Measurements from ENCODE around the gene EFCAB10.
A peak's percentile ranks its signal among the peaks of the same experiment; 100 is the strongest.

The EFCAB10 gene, protein sequence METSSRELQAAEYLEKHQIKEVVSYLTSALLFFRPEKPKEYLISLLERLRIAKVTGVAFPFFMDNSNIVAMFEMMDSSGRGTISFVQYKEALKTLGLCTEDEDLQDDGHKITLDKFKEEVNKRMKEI

DNA sequence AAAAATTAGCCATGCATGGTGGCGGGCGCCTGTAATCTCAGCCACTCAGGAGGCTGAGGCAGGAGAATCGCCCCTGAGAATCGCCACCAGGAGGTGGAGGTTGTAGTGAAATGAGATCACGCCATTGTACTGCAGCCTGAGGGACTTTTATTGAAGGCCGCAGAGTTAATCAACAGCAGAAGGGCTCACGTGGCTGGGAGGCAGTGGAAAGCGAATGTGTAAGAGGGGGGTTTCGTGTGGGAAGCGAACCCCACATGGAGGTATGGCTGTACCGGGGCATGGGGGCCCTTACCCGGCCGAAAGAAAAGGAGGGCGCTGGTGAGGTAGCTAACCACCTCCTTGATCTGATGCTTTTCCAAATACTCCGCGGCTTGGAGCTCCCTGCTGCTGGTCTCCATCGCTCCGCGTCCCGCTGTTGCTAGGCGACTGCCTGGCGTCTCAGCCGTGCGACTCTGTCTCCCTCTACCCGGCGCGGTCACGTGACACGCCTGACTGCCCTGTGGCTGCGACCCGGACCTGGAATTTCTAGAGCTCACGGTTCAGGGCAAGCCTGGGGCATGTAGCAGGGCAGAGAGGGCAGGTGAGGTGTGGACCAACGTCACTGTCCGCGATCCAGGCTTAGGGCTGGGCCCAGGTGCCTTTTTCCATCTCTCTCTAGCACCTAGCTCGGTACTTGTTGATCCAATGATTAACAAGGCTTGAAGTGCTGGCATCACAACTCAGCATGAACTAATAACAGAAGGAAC, at the start of gene EFCAB10:
TSS of gene EFCAB10 (minus strand) at position 428 of the 746 bp plus-strand sequence. CDS start at position 398, 30 bp downstream.
- DNase-seq (ENCODE audit: low spot score) = peak; percentile 59

DNA sequence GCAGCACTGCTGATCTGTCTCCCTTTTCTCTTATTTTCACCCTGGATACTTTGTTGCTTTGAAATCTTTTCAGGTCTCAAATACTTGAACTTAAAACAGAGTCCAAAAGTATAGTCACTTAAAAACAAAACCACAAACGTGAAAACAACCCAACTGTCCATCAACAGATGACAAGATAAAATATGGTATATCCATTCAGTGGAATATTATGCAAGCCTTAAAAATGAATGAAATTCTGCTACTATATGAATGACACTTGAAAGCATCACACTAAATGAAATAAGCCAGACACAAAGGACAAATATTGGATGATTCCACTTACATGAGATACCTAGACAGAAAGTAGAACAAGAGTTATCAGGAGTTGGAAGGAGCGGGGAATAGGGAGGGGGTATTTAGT, 44.7 kb upstream of the EFCAB10 start:
- DNase-seq (ENCODE audit: low spot score) = no peak

DNA sequence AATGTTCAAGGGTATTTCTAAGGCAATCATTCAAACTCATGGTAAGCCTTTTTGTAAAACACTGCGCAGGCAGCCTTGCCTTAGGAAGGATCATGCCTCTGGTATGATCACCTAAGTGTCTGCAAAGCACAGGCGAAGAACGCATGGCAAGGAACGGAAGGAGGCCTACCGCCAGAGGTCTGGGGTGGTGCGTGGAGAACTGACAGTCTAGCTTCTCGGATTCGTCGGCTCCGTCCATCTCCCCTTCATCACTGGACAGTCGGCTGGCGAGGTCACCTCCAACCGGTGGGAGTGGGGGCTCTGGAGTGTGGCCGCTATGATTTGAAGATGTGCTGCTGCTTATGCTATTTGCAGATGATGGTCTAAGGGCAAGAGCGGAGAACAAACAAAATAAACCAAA, 42.6 kb upstream of the EFCAB10 start:
- no peak for DNase-seq (ENCODE audit: low spot score)

DNA sequence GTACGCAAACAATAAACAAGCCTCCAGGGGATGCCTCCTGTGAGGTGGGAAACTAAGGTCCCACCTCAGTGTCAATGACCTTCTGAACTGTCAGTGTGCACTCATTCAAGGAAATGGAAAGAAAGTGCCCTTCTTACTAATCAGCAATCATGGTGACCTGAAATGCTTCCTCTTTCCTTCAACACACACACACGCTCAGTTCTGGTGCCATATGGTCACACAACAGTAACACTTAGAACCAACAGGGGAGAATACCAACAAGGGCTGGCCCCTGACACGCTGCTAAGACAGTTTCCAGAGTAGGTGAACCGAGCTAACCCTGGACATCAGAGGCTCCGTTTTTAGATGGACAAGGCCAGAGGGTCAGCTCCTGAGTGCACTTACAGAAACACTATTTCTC, 42.1 kb upstream of the EFCAB10 start:
- no peak for DNase-seq (ENCODE audit: low spot score)

DNA sequence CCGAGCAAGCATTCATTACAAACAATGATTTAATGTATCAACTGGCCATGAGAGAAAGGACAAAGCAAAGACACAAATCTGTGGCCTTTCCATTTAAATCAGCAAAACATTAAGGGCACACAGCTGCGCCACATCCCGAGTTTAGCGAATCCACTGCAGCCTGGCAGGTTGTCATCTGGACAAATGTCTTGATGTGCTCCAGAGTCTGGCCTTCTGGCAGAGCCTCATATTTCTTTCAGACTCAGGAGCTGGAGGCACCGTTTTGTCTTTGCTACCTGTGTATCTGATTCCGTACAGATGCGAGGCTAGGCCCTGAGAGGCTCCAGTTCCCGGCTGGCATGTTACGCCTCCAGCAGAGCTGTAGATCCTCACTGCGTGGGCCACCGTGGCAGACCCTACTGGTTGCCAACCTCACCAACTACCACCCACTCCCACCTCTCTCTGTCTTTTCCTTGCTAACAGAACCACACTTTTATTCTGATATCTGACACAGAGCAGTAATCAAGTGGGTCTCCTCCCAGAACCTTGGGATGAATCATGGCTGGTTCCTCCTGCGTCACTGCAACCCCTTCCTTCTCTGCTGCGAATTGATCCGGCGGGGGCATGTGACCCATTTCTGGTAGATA, 40.9 kb upstream of the EFCAB10 start:
- DNase-seq (ENCODE audit: low spot score) = no peak

DNA sequence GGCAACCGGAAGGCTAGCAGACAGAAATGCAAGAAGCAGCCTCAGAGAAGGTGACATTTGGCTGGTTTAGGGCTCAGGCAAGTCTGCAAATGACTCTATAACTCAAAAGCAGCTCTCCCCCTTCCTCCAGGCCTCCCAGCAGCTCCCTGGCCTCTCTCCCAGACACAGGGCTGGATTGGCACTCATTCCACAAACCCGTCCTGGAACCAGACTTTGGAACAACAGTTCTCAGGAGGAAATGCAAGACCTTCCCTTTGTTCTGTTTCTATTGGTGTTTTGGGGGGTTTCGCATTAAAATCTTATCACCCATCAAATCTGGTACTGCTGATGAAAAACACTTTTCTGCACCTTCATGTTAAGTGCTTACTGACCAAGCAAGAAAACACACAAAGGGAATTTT, 40.3 kb upstream of the EFCAB10 start:
- DNase-seq (ENCODE audit: low spot score) = no peak

DNA sequence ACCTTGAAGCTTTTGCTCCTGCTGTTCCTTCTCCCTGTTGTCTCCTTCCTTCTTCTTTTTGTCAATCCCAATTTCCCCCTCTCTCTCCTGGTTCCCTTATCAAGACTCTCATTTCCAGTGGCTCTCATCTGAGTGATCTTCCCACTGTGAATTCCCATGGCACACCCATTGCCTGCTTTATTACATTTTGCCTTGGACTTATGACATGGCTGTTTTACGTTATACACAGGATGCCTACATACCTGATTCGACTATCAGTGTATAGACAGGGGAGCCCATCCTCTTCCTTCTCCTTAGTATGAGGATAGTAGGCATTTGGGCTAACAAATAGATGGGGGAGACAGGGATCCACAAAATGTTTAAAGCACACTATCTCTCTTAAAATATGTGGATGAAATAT, 39.9 kb upstream of the EFCAB10 start:
- no peak for DNase-seq (ENCODE audit: low spot score)

DNA sequence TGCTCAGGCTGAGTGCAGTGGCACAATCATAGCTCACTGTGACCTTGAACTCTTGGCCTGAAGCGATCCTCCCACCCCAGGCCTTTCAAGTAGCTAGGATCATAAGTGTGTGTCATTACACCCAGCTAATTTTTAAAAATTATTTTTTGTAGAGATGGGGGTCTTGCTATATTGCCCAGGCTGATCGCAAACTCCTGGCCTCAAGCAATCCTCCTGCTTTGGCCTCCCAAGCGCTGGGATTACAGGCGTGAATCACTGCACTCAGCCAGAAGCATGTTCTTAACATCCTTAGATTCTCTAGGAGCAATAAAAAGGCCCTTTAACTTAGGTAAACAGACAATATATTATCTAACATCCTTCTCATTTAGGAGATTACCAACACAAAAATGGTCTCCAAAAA, 38.3 kb upstream of the EFCAB10 start:
- no peak for DNase-seq (ENCODE audit: low spot score)

DNA sequence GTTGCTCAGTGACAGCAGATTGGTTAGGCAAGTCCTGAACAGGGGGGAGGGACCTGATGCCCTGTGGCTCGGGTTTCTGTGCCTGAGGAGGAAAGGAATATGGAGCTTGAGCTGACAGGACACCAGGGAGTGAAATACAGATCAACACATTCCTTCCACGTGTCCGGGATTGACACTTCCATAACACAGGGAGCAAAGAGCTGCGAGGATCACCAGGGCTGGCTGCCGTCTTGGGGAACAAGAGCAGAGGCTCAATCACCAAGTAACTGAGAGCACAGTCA, 36.7 kb upstream of the EFCAB10 start:
- DNase-seq (ENCODE audit: low spot score) = no peak

DNA sequence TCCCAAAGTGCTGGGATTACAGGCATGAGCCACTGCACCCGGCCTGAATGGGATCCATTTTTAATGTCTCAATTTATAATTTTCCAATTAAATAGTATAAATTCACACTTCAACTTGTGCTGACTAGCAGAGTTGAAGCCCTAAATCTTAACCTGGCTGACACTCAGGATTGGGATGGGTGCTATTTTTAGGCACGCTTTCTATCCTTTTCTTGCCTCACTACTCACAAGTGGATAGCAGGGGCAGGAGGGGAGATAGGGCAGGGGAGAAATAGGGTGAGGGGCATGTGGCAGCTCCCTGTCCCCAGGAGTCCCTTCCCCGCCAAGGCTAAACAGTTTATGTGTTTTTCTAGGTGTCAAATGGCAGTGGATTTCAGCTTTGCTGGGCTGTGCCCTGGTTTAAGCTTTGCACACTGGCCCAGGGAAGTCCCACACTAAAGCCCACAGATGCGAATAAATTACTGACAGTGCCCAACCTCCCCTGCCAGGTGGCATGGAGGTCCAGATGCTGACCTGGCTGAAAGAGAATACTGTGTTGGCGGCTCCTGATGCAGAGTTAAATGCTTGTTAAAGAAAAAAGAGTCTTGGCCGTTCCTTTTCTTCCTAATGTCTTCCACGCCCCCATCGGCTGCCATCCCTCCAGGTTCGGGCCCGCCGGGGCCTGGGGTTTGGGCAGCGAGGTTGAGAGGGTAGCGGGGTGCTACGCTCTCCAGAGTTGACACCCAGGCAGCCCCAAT, 36.2 kb upstream of the EFCAB10 start:
- DNase-seq (ENCODE audit: low spot score) = no peak

DNA sequence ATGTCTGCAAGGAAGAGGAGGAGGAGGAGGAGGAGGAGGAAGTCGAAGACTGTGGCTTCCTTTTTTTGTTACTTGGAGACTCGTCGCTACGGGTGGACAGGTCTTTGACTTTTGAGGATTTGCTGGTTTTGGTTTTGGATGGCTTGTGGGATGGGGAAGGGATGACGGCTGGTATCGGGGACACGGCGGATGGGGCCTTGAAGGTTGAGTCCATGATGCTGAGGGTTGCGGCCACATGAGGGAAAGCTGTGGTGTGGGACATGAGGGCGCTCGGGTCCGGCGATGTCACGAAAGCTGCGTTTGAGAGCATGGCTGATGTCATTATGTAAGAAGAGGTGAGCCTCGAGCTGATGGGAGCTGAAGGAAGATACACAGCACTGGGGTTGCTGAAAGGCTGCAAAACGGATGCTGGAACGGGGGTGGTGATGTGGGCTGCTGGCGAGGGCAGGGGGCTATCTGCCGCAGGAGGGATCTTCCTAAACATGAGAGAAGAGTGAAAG, 33.1 kb upstream of the EFCAB10 start:
- no peak for DNase-seq (ENCODE audit: low spot score)

DNA sequence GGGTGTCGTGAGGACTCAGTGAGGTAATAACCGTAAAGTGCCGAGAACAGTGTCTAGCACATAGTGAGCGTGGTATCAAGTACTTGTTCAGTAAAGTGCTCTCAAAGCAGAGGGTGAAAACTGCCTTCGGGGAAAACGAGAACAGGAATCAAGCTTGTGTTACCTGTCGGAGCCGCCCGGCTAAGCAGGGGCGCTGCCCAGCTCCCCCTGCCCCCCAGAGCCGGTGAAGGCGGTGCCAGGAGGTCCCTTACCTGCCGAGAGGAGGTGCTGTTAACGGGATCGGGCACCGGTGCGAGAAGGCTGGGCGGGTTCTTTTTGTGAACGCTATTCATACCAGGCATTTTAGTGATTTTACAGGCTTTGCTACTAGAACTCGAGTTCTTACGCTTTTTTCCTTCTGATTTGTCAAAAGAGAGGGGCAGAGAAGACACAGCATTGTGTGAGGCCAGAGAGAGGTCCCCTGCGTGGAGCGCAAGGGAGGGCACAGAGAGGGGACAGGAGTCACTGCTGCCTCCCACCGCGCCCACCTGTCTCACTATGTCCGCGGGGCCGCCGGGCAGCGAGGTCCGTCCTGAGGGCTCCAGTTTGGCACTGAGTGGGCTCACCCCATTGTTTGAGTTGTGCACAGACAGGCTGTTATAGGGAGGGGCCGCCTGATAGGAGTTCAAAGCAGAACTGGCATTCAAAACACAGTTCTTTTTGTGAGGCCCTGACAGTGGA, 32.5 kb upstream of the EFCAB10 start:
- no peak for DNase-seq (ENCODE audit: low spot score)

DNA sequence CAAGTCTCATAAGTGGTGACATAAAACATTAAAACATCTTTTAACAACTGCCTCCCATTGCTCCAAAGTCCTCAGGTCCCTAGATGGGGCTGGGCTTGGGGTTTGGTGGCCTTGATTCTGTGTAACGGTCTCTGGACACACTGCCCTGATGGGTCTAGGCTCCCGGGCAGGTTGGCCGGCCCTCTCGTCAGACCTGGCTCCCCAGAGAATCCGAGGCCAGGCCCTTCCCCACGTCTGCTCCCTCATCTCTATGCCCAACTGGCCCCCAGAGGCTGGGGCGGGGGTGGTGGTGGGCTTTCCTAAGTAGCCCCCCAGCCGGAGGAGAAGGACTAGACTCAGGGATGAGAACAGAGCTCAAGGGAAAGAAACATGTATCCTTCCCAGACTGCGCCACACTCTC, 31.5 kb upstream of the EFCAB10 start:
- DNase-seq (ENCODE audit: low spot score) = no peak

DNA sequence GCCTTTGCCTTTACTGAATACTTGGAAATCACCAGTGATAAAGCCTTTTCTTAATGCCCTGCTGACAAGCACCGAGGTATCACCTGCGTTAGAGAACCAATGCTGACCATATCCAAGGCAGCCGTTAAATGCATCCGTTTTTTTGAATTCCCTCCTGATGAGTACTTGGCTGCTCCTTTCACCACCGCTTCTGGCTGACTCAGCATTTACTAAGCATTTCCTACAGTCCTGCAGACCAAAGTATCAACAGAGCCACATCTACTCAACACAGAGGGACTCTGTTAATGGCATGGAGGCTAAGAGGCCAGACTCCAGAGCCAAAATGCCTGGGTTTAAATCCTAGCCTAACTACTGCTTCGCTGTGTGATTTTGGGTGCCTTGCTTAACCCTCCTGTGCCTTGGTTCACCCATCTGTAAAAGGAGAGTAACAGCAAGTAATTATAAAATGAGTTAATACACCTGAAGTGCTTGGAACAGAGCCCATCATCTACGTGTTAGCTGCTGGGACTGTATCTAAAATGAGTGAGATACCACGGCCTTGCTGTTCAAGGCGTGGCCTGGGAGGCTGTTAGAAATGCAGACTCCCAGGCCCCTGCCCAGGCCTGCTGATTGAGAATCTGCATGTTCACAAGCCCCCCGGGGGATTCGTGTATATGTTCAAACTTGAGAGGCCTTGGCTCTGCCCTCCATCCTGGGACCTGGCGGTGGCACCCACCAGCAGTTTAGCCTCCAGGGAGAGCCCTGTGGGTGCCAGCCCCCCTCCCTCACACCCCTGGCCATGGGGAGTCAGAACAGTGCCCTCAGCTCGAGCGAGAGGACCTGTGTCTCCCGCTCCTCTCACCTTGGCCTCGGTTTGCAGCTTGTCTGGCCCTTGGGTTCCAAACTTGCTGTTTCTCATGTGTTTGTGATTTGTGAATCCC, 30.8 kb upstream of the EFCAB10 start:
- DNase-seq (ENCODE audit: low spot score) = no peak

DNA sequence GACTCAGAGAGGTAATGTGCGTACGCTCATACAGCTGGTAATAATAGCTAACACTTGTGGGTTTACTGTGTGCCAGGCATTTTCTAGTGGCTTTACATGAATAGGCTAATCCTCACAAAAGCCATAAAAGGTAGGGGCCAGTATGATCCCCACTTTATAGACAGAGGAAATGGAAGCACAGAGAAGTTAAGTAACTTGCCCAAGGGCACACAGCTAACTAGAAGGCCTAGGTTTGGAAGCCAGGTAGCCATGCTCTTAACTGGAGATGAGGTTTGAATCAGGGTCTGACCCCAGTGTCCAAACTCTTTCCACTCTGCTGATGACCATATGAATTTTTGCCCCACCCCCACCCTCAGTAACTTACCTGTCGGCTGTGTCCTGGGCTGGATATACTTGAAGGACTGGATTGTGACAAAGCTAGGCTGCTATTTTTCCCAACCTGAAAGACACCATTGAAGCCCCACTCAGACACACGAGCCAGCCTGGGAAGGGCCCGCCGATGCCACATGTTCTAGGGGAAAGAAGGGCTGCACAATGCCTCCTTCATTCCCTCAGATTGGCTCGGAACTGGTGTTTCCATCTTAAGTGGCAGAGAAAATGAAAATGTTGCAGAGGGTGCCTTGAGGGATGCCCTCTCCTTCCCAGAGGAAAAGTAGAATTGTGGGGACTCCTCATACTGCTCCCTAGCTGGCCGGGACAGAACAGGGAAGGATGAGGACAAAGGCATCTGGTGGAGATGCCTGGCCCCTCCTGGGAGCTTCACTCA, 29.1 kb upstream of the EFCAB10 start:
- no peak for DNase-seq (ENCODE audit: low spot score)

DNA sequence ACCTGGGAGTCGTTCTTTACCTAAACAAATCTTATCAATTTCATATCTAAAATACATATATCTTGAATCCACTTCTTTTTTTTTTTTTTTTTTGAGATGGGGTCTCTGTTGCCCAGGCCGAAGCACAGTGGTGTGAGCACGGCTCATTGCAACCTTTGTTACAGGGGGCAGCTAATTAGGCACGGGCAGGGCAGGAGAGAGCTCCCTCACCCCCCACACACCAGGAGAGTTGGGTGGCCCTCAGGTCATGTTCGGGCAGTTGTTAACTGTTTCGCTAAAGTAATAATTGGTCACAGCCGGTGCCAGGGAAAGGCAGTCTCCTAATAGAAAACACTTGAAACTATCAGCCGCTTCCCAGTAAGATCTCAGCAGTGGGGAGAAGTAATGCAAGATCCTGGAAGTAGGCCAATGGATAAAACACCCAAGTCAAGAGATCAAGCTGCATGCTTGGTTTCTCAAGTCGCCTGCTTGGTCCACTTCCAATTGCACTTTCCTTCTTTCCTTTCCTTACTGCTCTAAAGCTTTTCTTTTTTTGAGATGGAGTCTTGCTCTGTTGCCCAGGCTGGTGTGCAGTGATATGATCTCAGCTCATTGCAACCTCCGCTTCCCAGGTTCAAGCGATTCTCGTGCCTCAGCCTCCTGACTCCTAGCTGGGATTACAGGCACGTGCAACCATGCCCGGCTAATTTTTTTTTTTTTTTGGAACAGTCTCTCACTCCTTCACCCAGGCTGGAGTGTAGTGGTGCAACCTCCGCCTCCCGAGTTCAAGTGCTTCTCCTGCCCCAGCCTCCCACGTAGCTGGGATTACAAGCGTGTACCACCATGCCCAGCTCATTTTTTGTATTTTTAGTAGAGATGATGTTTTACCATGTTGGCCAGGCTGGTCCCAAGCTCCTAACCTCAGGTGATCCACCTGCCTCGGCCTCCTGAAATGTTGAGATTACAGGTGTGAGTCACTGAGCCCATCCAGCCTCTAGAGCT, 21.3 kb upstream of the EFCAB10 start:
- DNase-seq (ENCODE audit: low spot score) = no peak

DNA sequence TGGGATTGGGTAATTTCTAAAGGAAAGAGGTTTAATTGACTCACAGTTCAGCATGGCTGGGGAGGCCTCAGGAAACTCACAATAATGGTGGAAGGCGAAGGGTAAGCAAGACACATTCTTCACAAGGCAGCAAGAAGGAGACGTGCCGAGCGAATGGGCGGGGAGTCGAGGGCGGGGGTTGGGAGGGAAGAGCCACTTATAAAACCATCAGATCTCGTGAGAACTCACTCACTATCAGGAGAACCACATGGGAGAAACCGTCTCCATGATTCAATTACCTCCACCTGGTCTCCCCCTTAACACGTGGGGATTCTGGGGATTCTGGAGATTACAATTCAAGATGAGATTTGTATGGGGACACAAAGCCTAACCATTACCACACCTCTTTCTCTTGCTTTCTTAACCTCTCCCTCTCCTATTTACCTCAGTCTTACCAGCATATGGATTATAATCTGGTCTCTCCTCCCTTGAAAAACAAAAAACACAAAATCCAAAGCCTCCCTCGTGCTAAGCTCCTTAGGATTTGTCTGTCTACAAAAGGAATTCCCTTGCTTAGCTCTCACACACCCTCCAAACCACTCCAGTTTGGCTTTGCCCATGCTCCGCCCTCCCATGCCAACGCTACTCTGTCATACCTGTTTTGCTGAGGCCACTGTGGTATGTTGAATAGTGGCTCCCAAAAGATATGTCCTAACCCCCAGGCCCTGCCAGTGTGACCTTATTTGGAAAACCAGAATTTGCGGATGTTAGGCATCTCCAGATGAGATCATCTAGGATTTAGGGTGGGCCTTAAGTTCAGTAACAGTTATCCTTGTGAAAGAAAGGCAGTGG, 19.6 kb upstream of the EFCAB10 start:
- DNase-seq (ENCODE audit: low spot score) = no peak

DNA sequence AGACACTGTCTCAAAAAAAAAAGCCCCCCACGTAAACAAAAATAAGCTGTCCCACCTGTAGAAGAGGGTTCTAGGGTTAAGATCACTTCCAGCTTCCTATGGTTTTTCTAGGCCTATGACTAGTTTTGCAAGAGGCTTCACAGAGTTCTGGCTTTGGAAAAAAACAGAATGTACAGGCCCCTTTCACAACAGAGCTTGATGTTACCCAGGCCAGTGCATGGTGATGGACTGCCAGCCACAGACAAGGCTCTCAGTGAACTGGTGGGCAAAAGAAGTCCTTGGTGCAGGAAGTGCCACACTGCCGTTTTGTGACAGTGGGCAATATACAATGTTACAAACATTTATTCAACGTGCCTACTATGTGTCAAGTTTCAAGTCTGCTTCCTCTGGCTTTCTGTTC, 18.3 kb upstream of the EFCAB10 start:
- no peak for DNase-seq (ENCODE audit: low spot score)

Data from LoVo (cell line).